ENCODE data around the gene GAS2. TPM values are rescaled to one million over a fixed set of nuclear protein-coding genes. Genes with fewer than 3 reads are reported as not detected.

Gene GAS2
- total and polyA plus RNA-seq, 2 donors (not counting 1 experiment from before 2014, with no cell fraction given): 2.5 to 6.5 TPM

DNA sequence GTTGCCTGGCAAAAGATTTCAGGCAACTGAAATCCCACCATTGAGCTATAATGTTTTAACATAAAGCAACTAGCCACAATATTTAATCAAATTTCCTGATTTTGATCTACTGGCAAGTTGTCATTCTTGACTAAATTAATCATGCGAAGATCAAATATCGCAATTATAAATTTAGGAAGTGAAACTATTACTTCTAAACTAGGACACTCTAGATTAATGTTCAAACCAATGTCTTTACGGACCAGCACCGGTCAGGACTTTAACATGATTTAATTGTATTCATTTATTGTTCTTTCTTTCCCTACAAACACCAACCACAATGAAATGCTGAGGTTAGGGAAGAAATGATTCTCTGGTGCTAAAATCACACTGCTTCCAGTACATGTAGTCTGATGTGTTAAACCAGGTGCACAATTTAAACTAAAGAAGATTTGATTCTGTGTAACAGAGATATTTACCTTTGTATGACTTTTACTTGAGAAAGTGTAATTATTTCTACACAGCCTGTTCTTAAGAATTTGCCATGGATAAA is 14.9 kb downstream of the GAS2 start:
- DNase-seq: no peak
- ChIA-PET CTCF (no interaction called here), POLR2A (no interaction called here)
- Histone ChIP-seq H3K4me1 (ENCODE audit: control insufficient read depth in 2 of 2, insufficient read depth in 2 of 2, low read length in 2 of 2) (no peaks in the 10 kb centered on the region), H3K9me3 (ENCODE audit: control extremely low read depth in 1 of 3, control insufficient read depth in 2 of 3, insufficient read depth in 1 of 3, low read length in 2 of 3) (no peaks in the 10 kb centered on the region), H3K27me3 (replicated peaks in 1 of 4; ENCODE audit: control extremely low read depth in 1 of 4, control insufficient read depth in 3 of 4, insufficient read depth in 4 of 4, low read length in 3 of 4) (peaks cover 0 to 5% (median 0%) of the 10 kb centered on the region in 4 experiments), H3K79me2 (ENCODE audit: control insufficient read depth, insufficient read depth, low read length) (no peaks in the 10 kb centered on the region), H3K4me3 (ENCODE audit: control extremely low read depth in 1 of 5, extremely low read depth in 1 of 5, insufficient read depth in 1 of 5, low read depth in 2 of 5, low read length in 4 of 5) (no peak overlapping the region), H3K4me2 (replicated peaks; ENCODE audit: low read depth, low read length, poor library complexity, severe bottlenecking) (no peak overlapping the region), H4K20me1 (ENCODE audit: control insufficient read depth, insufficient read depth, low read length, poor library complexity, severe bottlenecking) (no peaks in the 10 kb centered on the region), H2AFZ (ENCODE audit: insufficient read depth, low read depth, low read length, poor library complexity, severe bottlenecking) (no peak overlapping the region), H3K36me3 (replicated peaks in 1 of 2; ENCODE audit: control extremely low read depth in 1 of 2, control insufficient read depth in 1 of 2, extremely low read depth in 1 of 2, insufficient read depth in 2 of 2, low read length in 1 of 2) (no peaks in the 10 kb centered on the region), H3K9ac (ENCODE audit: low read length) (no peak overlapping the region), H3K27ac (ENCODE audit: low read length in 2 of 2) (no peak overlapping the region)
- Mint-ChIP-seq H3K4me3 (no peak overlapping the region), H3K27ac (no peak overlapping the region), H3K27me3 (peaks cover 8% of the 10 kb centered on the region), H3K9me3 (ENCODE audit: insufficient read depth) (no peaks in the 10 kb centered on the region), H3K4me1 (no peaks in the 10 kb centered on the region)
- WGBS (ENCODE audit: insufficient coverage): 40% methylated on average over 1 of the region's 4 CpGs
- ATAC-seq (ENCODE audit: low read depth): no peak
- TF ChIP-seq EZH2 (IDR thresholded peaks at IDR 0.05; ENCODE audit: borderline replicate concordance, insufficient read depth, low read depth, low read length, poor library complexity, severe bottlenecking): no peak
- TF ChIP-seq, protein P1, sequence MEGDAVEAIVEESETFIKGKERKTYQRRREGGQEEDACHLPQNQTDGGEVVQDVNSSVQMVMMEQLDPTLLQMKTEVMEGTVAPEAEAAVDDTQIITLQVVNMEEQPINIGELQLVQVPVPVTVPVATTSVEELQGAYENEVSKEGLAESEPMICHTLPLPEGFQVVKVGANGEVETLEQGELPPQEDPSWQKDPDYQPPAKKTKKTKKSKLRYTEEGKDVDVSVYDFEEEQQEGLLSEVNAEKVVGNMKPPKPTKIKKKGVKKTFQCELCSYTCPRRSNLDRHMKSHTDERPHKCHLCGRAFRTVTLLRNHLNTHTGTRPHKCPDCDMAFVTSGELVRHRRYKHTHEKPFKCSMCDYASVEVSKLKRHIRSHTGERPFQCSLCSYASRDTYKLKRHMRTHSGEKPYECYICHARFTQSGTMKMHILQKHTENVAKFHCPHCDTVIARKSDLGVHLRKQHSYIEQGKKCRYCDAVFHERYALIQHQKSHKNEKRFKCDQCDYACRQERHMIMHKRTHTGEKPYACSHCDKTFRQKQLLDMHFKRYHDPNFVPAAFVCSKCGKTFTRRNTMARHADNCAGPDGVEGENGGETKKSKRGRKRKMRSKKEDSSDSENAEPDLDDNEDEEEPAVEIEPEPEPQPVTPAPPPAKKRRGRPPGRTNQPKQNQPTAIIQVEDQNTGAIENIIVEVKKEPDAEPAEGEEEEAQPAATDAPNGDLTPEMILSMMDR (IDR thresholded peaks at IDR 0.05): no peak
- intact Hi-C loops (cut with micrococcal nuclease): no loop called here

GRCh38 chr11:22684082-22684481 is 17.7 kb downstream of the GAS2 start:
- H3K36me3 ChIP-seq (replicated peaks in 1 of 2; ENCODE audit: control extremely low read depth in 1 of 2, control insufficient read depth in 1 of 2, extremely low read depth in 1 of 2, insufficient read depth in 2 of 2, low read length in 1 of 2): no peaks in the 10 kb centered on the region
- CTCF ChIA-PET: no interaction called here
- POLR2A ChIA-PET: no interaction called here
- H3K4me2 ChIP-seq (replicated peaks; ENCODE audit: low read depth, low read length, poor library complexity, severe bottlenecking): no peak overlapping the region
- no peak overlapping the region for H2AFZ ChIP-seq (ENCODE audit: insufficient read depth, low read depth, low read length, poor library complexity, severe bottlenecking)
- no peak overlapping the region for H3K27ac ChIP-seq (ENCODE audit: low read length in 2 of 2)
- H3K9me3 ChIP-seq (ENCODE audit: control extremely low read depth in 1 of 3, control insufficient read depth in 2 of 3, insufficient read depth in 1 of 3, low read length in 2 of 3): no peaks in the 10 kb centered on the region
- no peaks in the 10 kb centered on the region for H3K79me2 ChIP-seq (ENCODE audit: control insufficient read depth, insufficient read depth, low read length)
- H3K9me3 Mint-ChIP-seq (ENCODE audit: insufficient read depth): no peaks in the 10 kb centered on the region
- DNase-seq (no peak), ATAC-seq (ENCODE audit: low read depth) (no peak)
- H3K9ac ChIP-seq (ENCODE audit: low read length): no peak overlapping the region
- TF ChIP-seq, protein P1 (IDR thresholded peaks at IDR 0.05): no peak
- TF ChIP-seq EZH2 (IDR thresholded peaks at IDR 0.05; ENCODE audit: borderline replicate concordance, insufficient read depth, low read depth, low read length, poor library complexity, severe bottlenecking): no peak
- no peak overlapping the region for H3K4me3 Mint-ChIP-seq
- 100% methylated on average over 2 of the region's 2 CpGs for WGBS (ENCODE audit: insufficient coverage)
- H3K27me3 ChIP-seq (replicated peaks in 1 of 4; ENCODE audit: control extremely low read depth in 1 of 4, control insufficient read depth in 3 of 4, insufficient read depth in 4 of 4, low read length in 3 of 4): peaks cover 0 to 5% (median 0%) of the 10 kb centered on the region in 4 experiments
- H3K27ac Mint-ChIP-seq: no peak overlapping the region
- no peaks in the 10 kb centered on the region for H3K4me1 Mint-ChIP-seq
- no peak overlapping the region for H3K4me3 ChIP-seq (ENCODE audit: control extremely low read depth in 1 of 5, extremely low read depth in 1 of 5, insufficient read depth in 1 of 5, low read depth in 2 of 5, low read length in 4 of 5)
- H3K27me3 Mint-ChIP-seq: no peaks in the 10 kb centered on the region
- intact Hi-C loops (cut with micrococcal nuclease): no loop called here
- no peaks in the 10 kb centered on the region for H4K20me1 ChIP-seq (ENCODE audit: control insufficient read depth, insufficient read depth, low read length, poor library complexity, severe bottlenecking)
- no peaks in the 10 kb centered on the region for H3K4me1 ChIP-seq (ENCODE audit: control insufficient read depth in 2 of 2, insufficient read depth in 2 of 2, low read length in 2 of 2)

All from B cell (primary cell).